RPMI7951 (cell line): ENCODE measurements around the gene CHRM1. TPM values are rescaled to one million over a fixed set of nuclear protein-coding genes. Genes with fewer than 3 reads are reported as not detected.
A peak's percentile ranks its signal among the peaks of the same experiment; 100 is the strongest.

Experiments used
- DNase-seq: peaks from one replicate; pipeline ENCODE4 v3.0.0-alpha.2; 2012; ENCODE audit warnings: low read depth
- total RNA-seq: library from RNA; depleted of rRNA; stranded (reverse); fragments of >200 nt; shearing (Covaris generic); gene quantifications from 2 replicates; pipeline ENCODE4 v1.2.3, GENCODE V29; 2014

The CHRM1 gene
- total RNA-seq, 1 experiment from 2014 or later = not detected

DNA sequence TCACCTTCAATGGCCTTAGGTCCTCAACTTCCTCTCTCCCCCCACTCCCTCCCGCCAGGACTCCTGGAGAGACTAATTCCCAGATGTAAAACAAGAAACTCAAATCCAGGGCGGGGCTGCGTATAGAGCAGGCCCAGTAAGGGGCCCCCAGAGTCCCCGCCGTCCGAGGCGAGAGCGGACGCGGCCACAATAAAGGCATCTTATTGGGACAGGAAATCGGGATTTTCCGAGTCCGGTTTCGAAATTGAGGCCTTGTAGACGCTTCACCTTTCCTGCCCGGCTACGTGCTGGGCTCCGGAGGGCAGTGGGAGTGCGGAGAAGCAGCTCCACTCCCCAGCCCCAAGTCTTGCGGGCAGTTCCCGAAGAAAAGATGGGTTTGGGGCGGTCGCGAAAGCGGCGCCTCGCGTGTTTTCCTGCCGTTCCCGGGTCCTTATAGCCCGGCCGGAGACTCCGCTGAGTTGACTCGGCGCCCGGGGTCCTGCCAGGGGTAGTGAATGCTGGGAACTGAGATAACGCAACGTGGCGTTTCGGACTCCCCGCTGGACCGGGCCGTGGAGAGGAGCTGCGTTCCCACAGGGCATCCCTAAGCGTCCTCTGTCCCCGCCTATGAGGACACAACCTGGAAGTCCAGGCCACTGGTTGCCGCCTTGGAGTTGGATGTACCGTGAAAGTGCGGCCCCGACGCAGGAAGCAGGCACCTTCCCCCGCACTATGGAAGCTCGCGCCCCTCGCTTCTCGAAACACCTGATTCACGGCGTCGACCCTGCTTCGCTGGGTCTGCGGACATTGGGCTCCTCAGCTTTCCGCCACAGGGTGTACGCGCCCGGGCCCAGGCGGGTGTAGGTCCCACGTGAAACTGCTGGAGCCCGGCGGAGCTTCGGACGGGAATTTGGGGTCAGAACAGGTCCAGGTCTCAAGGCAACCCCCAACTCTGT, 4.8 kb upstream of the CHRM1 start:
- DNase-seq = no peak

DNA sequence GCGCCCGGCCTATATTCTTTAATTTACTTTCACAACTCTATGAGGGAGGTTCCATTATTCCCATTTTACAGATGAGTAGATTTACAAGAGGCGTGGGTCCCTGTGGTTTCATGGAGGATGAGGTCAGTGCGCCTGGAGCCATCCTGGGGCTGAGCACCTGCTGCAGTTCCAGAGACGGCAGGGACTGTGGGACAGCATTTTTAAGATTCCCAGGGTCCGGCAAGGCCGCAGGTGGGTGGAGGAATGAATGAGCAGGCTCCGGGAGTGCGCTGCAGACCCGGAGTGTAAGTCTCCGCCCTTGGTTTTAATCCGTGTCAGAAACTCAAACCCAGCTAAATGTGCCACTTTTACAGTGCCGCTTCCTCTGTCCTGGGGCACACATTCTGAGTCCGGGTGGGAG, 4.1 kb upstream of the CHRM1 start:
- no peak for DNase-seq

DNA sequence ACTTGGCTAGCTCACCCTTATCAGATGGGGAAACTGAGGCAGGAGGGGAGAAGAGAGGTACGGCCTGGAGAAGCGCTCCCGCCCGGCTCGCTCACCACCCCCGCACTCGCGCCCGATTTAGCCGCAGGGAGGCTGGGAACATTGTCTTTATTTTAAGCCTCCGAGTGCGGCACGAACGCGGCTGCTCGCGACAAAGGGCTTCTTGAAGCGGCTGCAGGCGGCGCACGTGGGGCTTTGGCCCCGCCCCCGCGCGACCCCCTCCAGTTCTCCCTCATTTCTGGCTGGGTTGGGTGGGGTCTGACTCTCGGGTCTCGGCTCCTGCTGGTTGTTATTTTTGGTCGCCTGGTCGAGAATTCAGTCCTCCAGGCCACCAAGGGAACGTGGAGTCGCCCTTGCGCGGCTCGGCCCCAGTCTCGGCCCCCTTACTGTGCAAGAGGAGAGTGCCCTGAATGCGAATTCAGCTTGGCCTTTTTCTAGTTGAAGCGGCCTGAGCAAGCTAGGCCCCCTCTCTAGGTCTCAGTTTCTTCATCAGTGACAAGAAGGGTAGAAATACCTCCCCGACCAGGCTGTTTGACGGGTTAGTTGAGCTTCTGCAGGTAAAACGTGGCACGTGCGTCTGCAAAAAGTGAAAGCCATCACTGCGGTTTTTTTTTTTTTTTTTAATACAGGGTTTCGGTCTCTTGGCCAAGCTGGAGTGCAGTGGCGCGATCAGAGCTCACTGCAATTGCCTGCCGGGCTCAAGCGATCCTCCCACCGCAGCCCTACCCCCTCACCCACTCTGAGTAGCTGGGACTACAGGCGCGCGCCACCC, 2.6 kb upstream of the CHRM1 start:
- no peak for DNase-seq

DNA sequence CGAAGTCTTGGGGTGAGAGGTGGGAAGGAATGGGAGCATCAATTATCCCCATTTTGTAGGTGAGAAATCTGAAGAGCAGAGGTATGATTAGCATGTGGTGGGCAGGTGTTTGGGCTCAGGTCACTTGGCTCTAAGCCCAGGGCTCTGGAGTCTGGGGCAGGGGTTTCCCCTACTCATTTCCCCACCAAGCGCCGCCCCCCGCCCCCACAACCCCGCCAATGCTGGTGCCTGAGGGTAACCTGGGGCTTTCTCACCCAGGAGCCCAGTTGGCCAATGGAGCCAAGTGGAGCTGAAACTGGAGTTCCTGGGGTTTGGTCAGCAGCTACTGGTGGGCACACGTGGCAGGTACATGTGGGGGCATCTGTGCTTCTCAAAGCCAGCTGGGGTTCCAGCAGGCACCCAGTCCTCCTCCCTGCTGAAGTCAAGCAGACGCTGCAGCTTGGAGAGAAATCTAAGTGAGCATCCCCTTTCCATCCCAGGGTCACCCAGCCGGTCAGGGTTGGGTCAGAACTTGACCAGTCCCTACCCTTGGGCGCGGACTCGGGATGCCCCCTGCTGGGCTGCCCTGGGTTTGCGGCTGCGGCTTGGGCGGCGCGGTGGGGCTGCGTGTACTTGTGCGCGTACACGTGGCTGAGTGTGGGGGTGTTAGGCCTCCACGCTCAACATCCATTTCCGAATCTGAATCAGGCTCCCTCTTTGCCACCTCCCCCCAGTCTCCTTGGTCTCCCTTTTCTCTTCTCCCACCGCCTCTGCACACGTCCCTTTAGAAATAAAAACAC, 1.7 kb upstream of the CHRM1 start:
- DNase-seq = peak; percentile 11

DNA sequence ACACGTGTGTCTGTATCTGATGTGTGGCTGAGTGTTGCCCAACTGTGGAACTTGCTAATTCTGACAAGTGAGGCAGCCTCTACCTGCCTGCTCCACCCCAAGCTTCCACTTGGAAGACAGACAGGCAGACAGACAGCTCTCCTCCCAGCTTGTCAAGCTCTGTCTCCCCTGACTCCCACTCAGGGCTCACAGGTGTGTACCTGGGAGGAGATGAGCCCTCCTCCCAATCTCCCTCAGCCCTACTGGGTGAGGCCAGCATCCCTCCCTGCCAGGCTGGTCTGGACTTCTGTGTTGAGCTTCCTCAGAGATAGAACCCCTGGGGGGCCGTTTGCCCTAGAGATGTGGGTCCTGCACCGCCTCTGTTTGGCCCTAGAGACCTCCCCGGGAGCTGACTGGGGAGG, 1.0 kb upstream of the CHRM1 start:
- DNase-seq = no peak

DNA sequence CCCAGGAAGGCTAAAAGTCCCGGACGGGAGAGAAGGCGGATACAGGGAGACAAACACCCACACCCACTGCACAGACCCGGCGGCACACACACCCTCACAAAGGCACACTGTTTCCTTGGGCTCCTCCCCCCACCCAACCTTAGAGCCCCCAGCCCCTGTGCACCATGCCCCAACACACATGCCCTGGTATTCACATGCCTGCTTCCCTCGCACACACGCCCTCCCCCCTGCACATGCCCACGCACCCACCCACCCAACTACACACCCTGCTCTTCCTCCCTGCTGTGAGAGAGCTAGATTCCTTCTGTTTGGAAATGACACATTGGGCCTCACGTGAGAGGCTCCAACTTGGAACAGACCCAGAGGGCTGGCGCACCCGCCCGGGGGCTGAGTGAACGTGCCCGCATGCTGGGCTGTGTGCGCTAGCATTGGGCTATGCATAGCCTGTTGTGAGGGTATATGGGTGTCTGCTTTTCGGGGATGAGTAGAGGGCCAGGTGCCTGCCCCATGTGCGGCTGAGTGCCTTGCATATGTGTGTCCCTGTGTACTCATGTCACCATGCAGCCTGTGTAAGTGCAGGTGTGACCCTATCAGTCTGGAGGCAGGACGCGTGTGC, 518 bp upstream of the CHRM1 start:
- peak; percentile 26 for DNase-seq

DNA sequence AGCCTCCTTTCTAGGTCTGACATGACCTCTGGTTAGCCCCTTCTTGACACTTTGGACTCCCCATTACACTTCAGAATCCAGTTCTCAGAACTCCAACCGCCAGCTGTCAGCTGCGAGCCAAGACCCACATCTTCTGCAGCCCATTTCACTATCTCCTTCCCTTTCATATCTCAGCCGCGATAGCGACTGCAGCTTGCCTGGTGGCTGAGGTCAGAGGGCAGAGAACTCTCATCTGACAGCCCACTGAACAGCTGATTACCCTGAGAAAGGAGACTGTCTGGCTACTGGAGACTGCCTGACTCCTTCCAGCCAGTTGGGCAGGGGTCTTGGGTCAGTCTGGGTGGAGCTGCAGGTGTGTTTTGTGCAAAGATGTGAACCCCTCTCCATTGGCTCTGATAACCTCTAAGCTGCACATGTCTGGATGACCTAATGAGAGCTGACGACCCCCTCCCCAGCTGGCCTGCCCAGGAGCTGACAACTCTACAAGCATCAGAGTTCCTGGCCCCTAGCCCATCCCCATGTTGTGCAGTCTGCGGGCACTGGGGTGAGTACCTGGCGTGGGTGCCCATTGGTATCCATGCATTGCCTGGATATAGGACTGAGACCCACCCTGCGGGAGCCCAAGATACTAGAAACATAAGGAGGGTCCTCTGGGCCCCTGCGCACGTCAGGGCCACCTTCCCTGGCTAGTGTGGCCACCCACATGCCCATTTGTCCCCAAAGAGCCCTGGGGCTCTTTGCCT, 1.1 kb downstream of the CHRM1 start:
- no peak for DNase-seq

DNA sequence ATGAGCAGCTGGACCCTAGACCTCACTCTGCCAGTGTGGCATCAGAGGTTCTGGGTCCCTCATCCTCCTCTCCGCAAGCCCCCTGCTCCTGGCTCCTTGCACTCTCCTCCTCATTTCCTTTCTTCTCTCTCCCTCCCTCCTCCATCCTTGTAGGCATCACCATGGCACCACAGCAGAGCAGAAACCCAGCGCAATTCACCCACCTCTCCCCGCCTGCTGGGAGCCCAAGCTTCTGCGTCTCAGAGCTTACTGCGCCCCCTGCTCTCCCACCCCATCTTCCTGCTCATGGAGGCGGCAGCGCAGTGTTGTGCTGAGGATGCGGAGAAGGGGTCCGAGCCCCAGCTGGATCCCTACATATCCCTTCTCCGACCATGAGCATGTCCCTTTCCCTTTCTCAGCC, 1.7 kb downstream of the CHRM1 start:
- DNase-seq = no peak

DNA sequence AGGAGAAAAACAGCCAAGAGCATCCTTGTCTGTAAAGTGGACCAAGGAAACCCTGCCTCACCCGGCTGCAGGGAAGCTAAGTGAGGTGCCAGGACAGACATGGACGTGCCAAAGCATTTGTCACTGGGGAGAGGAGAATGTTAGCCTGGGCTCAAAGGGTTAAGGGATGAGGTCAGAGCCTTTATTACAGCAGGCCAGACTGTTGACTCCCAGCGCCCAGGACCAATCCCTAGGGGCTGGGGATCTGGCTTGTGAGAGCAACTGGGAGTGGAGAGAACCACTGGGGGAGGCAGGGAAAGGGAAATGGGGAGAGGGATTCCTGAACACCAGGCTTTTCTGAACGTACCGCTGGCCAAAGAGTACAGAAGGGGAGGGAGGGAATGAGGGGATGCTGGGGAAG, 2.6 kb downstream of the CHRM1 start:
- no peak for DNase-seq

DNA sequence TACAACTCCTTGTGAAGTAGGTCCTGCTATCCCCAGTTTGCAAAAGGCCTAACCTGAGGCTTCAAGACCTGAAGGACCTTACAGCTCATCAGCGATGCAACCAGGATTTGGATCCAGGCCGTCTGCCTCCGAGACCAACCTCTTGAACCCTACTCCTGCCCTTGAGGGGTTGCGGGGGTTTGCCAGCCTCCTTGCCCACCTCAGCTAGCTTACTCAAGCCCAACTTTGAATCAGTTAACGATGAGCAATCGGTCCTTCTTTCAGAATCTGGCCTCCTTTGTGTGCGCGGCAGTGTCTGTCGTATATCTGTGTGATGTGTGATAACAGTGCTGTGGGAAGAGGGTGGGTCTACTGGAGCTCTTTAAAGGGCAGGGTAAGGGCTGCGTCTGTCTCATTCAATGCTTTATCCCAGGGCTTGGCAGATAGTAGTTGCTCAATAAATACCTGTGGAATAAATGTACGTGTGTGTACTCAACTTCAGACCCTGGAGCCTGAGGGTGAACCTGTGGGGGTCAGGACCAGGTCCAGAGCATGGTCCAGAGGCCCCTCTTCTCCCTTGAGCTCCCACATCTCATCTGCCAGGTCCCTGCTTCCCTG, 3.2 kb downstream of the CHRM1 start:
- no peak for DNase-seq

DNA sequence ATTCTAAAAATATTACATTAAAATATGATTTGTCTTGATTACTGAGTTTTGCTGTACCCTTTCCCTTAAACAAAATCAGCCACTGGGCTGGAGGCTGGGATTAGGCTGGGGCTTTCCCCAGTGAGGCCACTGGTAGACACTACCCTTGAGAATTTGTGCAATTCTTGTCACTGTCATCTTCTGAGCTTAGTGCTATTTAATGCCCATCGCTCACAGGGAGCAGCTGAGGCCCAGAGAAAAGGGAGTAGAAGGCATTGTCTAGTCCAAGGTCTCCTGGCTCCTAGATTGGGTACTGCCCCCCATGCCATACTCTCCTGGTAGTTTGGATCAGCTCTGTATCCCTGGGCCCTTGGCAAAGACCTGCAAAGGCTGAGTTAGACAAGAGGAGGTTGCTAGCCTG, 6.7 kb downstream of the CHRM1 start:
- no peak for DNase-seq

DNA sequence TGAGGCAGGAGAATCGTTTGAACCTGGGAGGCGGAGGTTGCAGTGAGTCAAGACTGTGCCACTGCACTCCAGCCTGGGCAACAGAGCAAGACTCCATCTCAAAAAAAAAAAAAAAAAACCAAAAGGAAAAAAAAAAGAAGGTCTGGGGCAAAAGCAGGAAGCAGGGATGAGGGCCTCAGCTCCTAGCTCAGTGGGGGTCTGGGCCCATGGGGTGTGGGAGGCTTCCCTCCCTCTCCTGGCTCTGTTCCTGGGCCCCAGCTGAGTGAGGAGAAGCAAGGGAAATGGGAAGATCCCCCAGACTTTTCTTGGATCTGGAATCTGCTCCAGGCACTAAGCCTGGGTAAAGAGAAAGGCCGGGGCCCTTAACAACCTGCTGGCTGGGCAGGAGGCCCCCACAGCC, 8.9 kb downstream of the CHRM1 start:
- DNase-seq = no peak

DNA sequence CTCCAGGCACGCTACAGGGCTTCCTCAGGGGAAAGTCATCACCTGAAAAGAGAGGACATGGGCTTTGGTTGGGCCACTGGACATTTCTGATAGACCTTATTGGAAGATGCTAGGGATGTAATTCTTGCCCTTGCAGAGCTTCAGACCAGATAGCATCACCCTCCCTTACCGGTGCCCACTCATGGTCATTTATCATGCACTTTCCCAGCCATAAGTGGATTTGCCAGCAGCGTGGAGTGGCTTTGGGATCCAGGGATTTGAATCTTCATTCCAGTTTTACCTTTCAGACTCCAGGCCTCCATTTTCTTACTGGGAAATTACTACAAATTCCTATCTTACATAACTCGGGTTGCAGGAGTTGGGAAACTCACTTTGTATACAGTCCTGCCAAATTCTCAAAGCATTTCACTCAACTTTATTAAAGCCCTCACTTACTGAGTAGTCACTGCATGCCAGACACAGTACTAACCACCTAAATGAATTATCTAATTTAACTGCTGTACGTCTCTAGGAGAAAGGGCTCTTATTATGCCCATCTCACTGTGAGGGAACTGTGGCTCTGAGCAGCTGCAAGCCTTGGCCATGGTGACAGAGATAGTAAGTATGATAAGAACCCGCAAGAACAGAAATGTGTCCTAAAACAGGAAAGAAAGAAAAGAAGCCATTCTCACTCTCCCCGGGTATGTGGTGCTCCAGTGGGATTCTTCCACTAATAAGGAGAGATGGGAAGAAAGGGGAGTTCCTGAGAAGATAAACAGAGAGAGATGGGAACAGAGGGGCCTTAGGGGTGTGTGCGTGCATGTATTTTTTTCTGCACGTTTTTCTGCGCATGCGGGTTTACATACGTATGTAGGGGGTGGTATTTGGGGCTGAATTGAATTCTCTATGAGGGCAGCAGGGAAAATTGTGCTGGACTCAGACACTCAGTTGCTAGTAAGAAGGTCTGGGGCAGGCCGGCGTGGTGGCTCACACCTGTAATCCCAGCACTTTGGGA, 9.7 kb downstream of the CHRM1 start:
- no peak for DNase-seq

DNA sequence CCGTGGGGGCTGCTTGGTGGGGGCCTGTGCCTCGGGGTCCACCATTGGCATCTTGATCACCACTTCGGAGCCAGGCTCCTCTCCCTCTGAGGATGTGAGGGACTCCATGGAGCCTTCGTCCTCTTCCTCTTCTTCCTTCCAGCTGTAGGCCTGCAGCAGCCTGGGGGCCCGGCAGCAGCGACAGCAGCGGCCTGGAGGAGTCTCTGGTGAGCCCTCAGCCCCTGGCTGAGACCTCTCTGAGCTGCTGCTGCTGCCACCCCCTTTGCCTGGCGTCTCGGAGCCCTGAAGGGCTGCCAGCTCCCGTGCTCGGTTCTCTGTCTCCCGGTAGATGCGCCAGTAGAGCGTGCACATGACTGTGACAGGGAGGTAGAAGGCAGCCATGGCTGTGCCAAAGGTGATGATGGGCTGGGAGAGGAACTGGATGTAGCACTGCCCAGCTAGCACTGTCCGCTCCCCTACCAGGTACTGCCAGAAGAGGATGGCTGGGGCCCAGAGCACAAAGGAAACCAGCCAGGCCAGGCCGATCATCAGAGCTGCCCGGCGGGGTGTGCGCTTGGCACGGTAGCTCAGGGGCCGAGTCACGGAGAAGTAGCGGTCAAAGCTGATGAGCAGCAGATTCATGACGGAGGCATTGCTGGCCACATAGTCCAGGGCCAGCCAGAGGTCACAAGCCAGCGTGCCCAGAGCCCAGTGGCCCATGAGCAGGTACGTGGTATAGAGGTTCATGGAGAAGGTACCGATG, 10.9 kb downstream of the CHRM1 start:
- DNase-seq = no peak

DNA sequence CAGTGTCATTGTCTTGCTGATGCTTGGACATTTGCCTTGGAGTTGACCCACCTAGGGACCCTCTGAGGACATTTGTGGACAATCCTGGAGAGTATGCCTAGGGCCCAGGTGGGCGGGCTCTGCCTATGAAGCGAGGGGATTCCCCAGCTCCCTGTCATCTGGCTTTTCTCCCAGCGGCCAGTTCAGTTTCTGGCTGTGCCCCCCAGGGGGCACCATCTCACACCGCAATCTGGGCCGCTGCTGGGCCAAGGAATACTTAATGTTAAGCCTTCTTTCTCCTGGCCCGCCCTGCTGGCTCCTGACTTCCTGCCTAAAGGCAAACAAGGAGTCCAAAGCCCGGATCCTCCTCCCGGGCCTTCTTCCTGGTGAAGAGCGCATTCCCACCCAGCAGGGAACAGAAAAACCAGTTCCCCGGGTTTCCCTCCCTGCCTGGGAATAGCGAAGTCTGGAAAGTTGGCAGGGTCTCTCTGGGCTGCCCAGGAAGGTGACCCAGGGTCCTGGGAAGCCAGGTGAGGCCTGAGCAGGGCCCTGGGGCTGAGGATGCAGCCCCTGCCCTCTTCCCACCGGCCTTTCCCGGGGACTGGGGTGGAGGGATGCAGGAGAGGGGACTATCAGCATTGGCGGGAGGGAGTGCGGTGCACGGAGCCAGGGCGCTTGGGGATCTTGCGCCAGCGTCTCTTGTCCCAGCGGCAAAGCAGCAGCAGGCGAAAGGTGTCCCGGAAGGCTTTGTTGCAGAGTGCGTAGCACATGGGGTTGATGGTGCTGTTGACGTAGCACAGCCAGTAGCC, 11.9 kb downstream of the CHRM1 start:
- peak; percentile 57 for DNase-seq

DNA sequence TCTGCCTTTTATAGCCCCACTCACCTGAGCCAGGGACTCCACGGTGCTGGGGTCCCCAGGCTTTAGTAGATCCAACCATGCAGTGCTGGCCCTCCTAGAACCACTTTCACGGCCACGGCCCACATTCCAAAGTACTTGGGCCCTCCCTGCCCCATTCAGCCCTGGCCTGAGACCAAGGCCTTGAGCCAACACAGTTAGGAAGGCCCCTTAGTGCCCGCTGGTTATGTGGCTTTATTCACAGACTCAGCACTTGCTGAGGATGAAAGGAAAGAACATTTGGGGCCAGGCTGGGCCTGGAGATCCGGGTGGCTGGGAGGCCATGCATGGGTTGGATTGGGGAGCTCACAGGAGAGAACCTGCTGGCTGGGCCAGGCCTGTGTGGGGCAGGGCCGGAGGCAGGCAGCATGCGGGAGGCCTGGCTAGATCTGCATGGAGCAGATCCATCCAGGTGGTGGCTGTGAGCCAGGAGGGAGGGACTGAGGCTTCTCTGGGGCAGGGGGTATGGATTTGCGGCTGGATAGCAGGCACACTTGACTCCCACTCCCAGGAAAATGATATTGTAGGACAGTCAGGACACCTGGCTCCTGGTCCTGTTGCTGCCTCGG, 12.6 kb downstream of the CHRM1 start:
- DNase-seq = no peak

DNA sequence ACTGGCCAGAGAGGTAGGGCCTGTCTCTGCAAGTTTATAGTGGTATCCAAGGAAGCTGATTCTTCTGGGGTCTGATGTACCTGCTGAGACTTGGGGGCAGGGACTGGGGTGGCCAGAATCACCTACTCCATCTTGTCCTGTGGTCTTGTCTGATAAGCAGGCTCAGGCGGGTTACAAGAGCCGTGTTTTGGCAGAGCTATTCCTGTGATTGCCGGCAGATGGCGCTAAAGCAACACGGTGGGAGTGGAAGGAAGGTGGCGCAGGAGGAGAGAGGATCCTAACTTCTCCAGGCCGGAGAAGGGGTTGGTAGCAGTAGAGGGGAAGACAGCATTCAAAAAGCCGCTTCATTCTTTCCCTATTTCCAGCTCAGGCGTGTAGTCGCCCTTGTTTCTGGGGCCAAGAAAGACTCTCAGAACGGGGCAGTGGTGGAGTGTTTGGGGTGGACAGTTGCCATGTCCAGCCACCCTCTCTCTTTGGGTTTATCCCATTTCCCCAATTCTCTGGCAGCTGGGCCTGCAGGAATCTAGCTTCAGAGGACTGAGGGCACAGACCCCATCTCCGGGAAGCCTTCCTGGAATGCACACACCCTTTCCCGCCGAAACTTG, 15.1 kb downstream of the CHRM1 start:
- peak; percentile 71 for DNase-seq
